ENCODE results near the gene PIGW. TPM values are rescaled to one million over a fixed set of nuclear protein-coding genes. Genes with fewer than 3 reads are reported as not detected.

PIGW gene, protein sequence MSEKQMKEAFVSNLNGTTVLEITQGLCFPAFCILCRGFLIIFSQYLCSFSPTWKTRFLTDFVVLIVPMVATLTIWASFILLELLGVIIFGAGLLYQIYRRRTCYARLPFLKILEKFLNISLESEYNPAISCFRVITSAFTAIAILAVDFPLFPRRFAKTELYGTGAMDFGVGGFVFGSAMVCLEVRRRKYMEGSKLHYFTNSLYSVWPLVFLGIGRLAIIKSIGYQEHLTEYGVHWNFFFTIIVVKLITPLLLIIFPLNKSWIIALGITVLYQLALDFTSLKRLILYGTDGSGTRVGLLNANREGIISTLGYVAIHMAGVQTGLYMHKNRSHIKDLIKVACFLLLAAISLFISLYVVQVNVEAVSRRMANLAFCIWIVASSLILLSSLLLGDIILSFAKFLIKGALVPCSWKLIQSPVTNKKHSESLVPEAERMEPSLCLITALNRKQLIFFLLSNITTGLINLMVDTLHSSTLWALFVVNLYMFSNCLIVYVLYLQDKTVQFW
- total RNA-seq = 17.2 TPM

DNA sequence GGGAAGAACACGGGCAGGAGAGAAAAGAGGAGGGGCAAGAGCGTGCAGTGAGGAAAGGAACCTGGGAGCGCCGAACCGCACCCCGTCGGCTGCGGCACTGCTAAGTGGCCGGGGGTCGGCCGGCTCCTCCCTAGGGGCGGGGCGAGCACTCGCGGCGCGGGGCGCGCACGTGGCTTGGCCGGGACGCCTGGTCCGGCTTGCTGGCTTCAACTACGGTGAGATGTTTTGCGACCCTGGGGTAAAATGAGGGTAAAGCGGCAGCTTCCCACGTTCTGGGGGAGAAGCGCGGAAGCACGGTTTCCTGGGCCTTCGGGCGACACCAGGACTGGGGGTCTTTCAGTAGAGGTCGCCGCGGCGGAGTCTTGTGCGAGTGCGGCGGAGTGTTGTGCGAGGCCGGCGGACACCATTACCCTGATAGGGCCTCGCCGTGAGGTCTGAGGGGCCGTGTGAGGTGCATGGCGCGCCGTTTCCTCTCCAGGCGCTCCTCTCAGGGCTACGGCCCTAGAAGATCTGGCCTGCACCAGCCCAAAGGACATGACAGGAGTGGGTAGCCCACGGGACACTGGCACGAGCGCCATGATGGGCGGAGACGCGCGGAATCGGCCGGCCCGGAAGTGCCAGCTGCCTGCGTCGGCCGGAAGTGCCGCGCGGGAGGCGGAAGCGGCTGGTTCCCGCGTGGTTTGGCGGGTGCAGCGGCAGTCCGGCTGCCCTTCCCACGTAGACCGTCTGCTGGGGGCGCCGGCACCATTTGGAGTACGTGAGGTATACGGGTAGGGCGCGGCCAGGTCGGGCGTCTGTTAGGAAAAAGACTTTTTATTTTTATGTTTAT is at the start of gene PIGW, which contains the start of gene MYO19:
TSS of gene PIGW (plus strand) at position 148 of the 829 bp plus-strand sequence. CDS start 2,115 bp downstream, outside the sequence.
TSS of gene MYO19 (minus strand) at position 29 of the 829 bp plus-strand sequence. CDS start 2,330 bp downstream, outside the sequence.
- peak; percentile 90 for DNase-seq (ENCODE audit: low spot score)

GRCh38 chr17:36485027-36485426 is 49.8 kb upstream of the PIGW start:
- no peak for DNase-seq (ENCODE audit: low spot score)

DNA sequence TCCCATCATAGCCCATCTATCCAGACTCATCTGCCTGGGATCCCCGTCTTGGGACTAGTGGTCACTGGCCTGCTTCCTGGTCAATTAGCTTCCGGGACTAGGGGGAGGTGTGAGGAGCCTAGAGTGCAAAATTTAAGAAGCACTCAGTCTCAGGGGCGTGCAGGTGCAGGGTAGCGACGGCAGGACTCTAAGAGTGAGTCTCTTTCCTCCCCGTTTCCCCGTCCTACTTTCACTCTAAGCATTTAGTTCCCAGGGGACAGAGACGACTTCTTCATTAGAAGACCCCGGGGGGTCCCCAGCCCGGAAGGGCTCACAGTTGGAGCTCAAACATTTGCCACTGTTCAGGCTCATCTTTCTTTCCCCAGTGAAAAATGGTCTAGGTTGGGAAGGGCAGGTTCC is 49.0 kb upstream of the PIGW start:
- DNase-seq (ENCODE audit: low spot score) = no peak

GRCh38 chr17:36486204-36487194 is 48.3 kb upstream of the PIGW start, which contains the start of gene ZNHIT3:
TSS of gene ZNHIT3 (plus strand) at chr17:36486681. CDS start at chr17:36486700, 19 bp downstream.
- DNase-seq (ENCODE audit: low spot score) = peak; percentile 94

DNA sequence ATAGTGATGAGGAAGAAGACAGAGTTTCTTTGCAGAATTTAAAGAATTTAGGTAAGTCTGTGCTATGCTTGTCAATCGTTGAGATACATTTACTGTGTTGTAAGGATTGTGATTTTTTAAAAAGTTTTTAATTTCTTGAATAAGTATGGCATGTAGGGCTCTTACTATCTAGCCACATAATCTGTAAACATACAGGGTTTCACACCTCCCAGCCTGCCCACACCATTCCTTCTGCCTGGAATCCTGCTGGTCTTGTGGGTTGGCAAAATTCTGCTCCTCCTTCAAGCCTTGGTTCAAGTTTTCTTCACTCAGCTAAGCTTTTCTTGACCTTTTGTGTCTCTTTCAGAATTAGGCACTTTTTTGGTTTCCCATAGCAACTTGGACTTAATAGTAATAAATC is 40.8 kb upstream of the PIGW start:
- no peak for DNase-seq (ENCODE audit: low spot score)

DNA sequence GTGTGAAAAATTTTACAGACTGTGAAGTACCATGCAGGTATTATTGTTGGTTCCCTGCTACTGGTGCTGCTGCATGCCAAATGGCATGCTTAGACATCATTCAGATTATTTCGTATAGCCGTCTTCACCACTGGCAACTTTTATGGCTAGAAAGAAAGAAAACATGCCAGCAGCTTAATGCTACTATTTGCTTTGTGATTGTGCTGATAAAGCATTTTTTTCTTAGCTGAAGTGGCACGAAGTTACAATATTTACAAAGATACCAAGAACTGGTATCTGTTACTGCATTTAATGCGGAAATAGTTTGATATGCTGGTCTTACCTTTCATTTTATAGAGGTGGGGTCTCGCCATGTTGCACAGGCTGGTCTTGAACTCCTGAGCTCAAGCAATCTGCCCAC is 40.1 kb upstream of the PIGW start:
- DNase-seq (ENCODE audit: low spot score) = no peak

- no peak for DNase-seq (ENCODE audit: low spot score)
Measured at GRCh38 chr17:36495076-36495578, 39.7 kb upstream of the PIGW start.

GRCh38 chr17:36496018-36496789 is 38.6 kb upstream of the PIGW start:
- no peak for DNase-seq (ENCODE audit: low spot score)

DNA sequence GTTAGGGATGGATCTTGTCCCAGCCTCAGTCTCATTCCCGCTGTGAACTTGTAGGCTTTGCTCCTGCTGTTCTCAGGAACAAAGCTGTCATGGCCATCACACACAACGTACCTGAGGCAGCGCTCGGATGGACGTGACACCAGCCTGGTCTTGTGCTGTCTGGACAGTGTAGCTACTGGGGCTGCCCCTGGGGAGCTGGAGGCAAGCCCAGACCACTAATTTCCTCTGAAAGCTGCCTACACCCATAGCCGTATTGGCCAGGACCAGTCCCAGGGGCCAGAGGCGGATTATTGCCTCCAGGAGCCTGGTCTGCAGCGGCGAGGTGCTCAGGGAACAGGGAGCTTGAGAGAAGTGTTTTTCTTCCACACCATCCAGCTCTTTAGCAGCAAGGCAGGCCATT is 36.6 kb upstream of the PIGW start:
- no peak for DNase-seq (ENCODE audit: low spot score)

DNA sequence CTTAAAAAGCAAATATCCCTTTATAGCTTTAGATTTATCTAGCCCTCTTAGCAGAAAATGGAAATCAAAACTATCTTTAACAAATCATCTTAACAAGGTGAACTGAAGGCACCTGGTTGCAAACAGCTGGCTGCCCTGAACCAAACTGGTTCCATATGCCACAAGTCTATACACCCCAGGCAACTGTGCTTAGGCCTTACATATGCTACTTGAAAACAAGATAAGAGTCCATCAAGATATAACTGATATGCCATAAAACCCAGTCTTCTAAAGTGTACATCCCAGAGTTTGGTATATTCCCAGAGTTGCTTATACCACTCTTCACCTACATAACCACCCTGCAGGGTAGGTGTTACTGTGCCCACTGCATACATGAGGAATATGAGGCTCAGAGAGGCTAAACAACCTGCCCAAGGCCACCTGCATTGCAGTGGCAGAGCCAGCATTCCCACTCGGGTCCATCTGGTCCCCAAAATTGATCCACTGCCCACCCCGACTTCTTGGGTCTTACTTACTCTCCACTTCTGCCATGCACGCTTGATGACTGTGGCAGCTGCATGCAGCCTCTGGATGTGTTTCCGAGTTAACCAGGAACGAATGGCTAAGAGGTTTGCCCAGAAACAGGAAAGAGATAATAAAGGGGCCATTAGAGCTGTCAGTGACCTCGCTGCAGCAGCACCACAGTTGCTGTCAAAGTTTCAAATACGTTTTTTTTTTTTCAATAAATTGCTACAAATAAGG is 36.1 kb upstream of the PIGW start:
- no peak for DNase-seq (ENCODE audit: low spot score)

GRCh38 chr17:36500745-36501225 is 34.0 kb upstream of the PIGW start:
- DNase-seq (ENCODE audit: low spot score) = no peak

DNA sequence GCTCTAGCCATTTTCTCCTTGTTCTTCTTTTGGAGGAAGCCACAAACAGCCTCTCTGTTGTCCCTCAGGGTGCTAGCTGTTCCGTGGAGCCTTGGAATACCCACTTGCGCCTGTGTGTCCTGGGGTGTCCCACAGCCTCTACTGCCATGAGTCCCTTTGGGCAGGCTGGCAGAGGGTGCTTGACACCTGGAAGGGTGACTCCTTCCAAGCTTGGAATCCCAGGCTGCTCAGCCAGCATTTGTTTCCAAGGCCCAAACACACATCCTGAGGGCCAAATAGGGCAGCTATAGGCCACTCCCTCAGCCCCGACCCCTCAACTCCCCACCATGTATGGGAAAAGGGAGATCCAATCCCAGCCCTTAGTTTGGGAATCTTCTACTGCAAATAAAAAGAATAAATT is 33.4 kb upstream of the PIGW start:
- DNase-seq (ENCODE audit: low spot score) = no peak

DNA sequence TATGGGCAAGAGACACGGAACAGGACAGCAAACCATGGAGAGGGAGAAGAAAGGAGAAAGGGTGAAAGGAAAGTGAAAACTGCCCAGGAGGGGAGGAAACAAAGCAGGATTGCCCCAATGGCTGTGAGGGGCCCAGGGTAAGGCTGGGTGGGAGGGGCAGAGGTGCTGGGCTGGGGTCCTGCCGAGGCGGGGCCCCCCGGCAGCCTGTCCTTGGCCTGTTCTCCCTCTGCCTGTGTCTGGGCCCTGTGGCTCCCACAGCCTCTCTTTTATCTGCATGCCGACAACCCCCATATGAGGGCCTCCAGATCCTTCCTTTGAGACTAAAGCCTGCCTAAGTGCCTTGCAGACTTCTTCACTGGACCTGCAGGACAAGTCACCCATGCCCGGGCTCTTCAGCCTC is 32.8 kb upstream of the PIGW start:
- DNase-seq (ENCODE audit: low spot score) = no peak

- DNase-seq (ENCODE audit: low spot score) = no peak
Measured at GRCh38 chr17:36503456-36504155, 31.2 kb upstream of the PIGW start.

DNA sequence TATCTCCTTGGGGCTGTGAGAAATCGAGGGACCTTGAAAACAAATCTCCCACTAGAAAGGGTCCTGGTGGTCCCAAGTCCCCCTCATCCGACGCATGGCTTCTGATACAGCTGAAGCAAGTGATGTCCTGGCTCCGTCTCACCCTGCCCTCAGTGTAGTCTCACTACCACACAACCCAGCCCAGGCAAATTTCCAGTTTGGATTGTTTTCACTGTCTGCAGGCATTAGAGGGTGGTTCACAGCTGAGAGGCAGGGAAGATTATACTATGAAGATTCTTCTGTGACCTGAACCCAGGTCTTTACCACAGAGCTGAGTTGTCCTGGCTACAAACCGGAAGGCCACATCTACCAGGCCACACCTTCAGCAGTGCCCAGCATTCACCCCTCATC is 30.6 kb upstream of the PIGW start:
- no peak for DNase-seq (ENCODE audit: low spot score)

DNA sequence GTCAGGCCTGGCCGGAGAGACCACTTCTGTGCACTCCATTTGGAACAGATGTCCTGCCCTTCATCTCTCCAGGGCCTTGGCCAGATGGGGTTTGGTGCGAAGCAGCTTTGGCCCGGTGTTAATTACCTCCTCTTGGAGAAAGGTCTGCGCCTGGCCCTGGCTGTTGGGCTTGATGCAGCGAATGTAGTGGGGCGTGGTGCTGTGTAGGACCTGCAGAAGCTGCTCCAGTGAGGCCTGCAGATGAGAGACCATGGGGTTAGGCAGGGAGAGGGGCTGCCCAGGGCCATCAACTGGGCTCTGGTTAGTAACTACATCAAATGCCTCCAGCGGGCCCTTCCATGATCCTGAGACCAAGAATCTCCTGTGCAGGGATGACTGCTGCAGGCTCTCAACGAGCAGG is 29.6 kb upstream of the PIGW start:
- no peak for DNase-seq (ENCODE audit: low spot score)

DNA sequence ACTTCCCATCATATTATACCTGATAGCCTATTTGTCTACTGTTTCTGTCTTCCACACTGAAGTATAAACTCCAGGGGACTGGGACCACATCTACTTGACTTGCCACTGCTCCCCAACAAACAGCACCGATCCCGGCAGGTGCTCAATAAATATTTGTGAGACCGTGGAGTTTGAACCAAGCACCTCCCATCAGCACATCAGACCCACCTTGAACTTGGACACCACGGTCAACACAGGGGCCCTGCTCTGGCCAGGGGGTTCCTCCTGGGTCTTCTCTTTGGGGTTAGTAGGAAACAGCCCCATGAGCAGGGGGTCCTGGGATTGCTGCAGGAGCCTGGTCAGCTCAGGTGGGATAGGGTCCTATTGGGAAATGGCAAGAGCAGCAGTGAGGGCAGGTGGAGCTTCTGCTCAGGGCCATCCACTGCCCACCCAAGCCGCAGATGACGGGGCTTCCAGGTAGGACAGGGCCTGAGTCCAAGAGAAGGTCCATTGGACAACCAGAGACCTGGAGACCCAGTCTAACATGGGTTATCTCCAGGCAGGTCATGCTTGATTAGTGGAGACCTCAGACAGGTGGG is 28.4 kb upstream of the PIGW start:
- DNase-seq (ENCODE audit: low spot score) = no peak

DNA sequence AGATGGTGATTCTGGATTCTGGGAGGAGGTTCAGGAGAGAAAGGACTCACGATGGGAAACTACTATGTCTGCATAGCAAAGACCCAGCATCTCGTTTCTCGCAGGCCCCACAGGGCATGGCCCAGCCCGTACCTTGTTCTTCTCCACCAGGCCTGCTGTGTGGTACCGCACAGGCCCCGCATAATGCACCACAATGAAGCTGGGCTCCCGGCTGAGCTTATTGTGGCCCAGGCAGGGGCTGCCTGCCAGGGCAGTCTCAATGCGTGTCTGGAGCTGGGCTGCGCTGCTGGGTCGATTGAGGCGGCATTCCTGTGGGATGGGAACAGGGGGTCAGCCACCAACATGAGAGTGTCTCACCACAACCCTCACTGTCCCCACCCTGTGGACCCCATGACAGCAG is 28.0 kb upstream of the PIGW start:
- DNase-seq (ENCODE audit: low spot score) = no peak
